ENCODE results near the gene POLR2B.

The POLR2B gene

GRCh38 chr4:57063518-57063917, 84.8 kb downstream of the POLR2B start:
- no peak overlapping the region for H3K4me3 ChIP-seq (ENCODE audit: low read depth, low read length)
- CTCF ChIA-PET: interaction anchor here (1.2 to 3.0 kb wide), 3 partner anchors 26 to 101 kb away, joined by 3 to 11 read pairs (median 11); no protein-coding TSS in a partner anchor
- no peak for DNase-seq (ENCODE audit: low read depth, low spot score)
- TF ChIP-seq, protein P1, sequence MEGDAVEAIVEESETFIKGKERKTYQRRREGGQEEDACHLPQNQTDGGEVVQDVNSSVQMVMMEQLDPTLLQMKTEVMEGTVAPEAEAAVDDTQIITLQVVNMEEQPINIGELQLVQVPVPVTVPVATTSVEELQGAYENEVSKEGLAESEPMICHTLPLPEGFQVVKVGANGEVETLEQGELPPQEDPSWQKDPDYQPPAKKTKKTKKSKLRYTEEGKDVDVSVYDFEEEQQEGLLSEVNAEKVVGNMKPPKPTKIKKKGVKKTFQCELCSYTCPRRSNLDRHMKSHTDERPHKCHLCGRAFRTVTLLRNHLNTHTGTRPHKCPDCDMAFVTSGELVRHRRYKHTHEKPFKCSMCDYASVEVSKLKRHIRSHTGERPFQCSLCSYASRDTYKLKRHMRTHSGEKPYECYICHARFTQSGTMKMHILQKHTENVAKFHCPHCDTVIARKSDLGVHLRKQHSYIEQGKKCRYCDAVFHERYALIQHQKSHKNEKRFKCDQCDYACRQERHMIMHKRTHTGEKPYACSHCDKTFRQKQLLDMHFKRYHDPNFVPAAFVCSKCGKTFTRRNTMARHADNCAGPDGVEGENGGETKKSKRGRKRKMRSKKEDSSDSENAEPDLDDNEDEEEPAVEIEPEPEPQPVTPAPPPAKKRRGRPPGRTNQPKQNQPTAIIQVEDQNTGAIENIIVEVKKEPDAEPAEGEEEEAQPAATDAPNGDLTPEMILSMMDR (IDR thresholded peaks at IDR 0.05; ENCODE audit: insufficient read depth, low read length, missing control alignments): no peak
- POLR2A ChIA-PET: no interaction called here

DNA sequence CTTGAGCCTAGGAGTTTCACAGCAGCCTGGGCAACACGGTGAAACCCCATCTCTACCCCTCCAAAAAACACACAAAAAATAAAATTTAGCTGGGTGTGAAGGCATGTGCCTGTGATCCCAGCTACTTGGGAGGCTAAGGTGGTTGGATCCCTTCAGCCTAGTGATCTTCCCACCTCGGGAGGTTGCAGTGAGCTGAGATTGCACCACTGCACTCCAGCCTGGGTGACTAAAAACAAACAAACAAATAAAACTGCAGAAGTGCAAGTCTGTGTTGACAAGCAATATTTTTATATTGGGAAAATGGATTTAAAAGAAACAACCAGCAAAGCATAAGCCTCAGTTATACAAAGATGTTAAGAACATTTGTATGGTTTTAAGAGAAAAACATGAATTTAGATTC, 85.4 kb downstream of the POLR2B start:
- DNase-seq (ENCODE audit: low read depth, low spot score): no peak
- TF ChIP-seq, protein P1 (IDR thresholded peaks at IDR 0.05; ENCODE audit: insufficient read depth, low read length, missing control alignments): no peak
- H3K4me3 ChIP-seq (ENCODE audit: low read depth, low read length): no peak overlapping the region
- POLR2A ChIA-PET: interaction anchor here (1.1 to 2.7 kb wide), 4 partner anchors 11 to 86 kb away, joined by 4 to 30 read pairs (median 5); partner anchors contain the start of gene POLR2B
- CTCF ChIA-PET: interaction anchor here (1.1 to 3.0 kb wide), 4 partner anchors 14 to 100 kb away, joined by 4 to 11 read pairs (median 8); no protein-coding TSS in a partner anchor

GRCh38 chr4:57064811-57065711, 86.4 kb downstream of the POLR2B start:
- no peak overlapping the region; the same call in none of the 2 replicates for H3K4me3 ChIP-seq (ENCODE audit: low read depth, low read length)
- DNase-seq (ENCODE audit: low read depth, low spot score): peak; percentile 95
- TF ChIP-seq, protein P1 (IDR thresholded peaks at IDR 0.05; ENCODE audit: insufficient read depth, low read length, missing control alignments): no peak
- POLR2A ChIA-PET: interaction anchor here (0.8 to 2.7 kb wide), 12 partner anchors 10 to 86 kb away, joined by 3 to 30 read pairs (median 4); partner anchors contain the start of genes IGFBP7 and POLR2B
- CTCF ChIA-PET: interaction anchor here (1.0 to 3.0 kb wide), 9 partner anchors 13 to 99 kb away, joined by 3 to 11 read pairs (median 4); partner anchors contain the start of gene NOA1

- DNase-seq (ENCODE audit: low read depth, low spot score): no peak
- ChIA-PET POLR2A (interaction anchor here (0.6 to 2.7 kb wide), 12 partner anchors 9 to 235 kb away, joined by 3 to 30 read pairs (median 4); partner anchors contain the start of genes IGFBP7 and POLR2B), CTCF (interaction anchor here (0.8 to 2.7 kb wide), 9 partner anchors 10 to 98 kb away, joined by 3 to 11 read pairs (median 4); partner anchors contain the start of gene NOA1)
- no peak overlapping the region; the same call in 1 of the 2 replicates for H3K4me3 ChIP-seq (ENCODE audit: low read depth, low read length)
- TF ChIP-seq, protein P1 (IDR thresholded peaks at IDR 0.05; ENCODE audit: insufficient read depth, low read length, missing control alignments): no peak
Observed at GRCh38 chr4:57065730-57066482, 87.2 kb downstream of the POLR2B start.

DNA sequence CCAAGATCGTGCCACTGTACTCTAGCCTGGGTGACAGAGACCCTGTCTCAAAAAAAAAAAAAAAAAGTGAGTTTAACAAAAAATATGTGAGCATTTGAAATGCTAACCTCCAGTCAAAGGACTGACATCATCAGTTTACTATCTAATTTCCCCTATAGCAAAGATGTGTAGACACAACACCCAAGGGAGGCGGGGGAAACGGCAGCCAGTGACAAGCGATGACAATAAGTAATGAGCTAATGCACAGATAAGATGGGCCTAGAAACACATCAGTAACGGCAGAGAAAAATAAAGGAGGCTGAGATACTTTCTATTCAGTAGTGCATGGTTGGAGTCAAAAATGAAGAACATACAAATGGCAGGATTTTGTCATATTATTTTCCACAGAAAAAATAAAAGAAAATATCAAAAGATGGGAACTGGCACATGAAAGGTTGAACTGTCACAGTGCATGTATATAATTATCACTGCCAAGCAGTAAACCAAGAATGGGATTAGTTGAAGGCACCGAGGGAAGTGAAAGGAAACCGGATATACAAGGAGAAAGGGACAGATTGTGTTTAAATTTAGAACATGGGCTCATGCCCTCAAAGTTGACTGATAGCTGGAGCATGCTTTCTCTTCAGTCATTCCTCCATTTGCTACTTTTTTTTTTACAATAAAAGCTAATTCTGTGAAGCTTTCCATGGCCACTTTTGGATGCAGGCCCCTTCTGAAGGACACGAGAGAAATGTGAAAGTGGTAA, 89.7 kb downstream of the POLR2B start:
- POLR2A ChIA-PET: no interaction called here
- H3K4me3 ChIP-seq (ENCODE audit: low read depth, low read length): no peak overlapping the region
- DNase-seq (ENCODE audit: low read depth, low spot score): no peak
- CTCF ChIA-PET: no interaction called here
- TF ChIP-seq, protein P1 (IDR thresholded peaks at IDR 0.05; ENCODE audit: insufficient read depth, low read length, missing control alignments): no peak

All from AG04449 (cell line).